NCI-H1694 treated with DMSO at 0.1 percent for 48 hours (cell line): ENCODE measurements around the gene CDH5.

Experiments used
- DNase-seq: peaks from one replicate; lab custom pipeline; 2025; lab: John Stamatoyannopoulos, UW

CDH5 gene

GRCh38 chr16:66391726-66392670, 25.5 kb downstream of the CDH5 start:
- no peak for DNase-seq

DNA sequence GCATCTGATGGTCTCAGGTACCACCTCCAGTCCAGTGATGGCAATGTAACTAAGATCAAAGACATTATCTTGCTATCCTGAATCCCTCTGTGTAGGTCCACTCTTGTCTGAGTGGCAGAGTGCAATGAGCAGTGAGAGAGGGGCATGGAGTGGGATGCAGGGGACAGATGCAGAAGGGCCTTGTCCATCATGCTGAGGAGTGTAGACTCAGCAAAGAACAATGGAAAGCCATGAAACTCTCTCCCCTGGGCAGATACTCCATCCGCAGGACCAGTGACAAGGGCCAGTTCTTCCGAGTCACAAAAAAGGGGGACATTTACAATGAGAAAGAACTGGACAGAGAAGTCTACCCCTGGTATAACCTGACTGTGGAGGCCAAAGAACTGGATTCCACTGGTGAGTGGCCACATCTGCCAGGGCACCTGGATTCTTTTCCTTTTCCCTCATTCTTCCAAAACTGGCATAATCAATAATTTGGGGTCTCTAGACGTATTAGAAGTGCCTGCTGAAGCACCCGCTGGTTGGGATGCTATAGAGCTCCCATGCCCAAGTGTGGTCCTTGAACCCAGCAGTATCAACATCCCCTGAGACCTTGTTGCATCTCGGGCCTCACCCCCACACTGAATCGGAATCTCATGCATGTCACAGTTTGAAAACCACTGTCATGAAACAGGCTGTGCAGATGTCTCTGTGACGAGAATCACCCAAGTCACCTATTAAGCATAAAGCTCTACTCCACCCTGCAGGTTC, 29.5 kb downstream of the CDH5 start:
- DNase-seq = no peak

DNA sequence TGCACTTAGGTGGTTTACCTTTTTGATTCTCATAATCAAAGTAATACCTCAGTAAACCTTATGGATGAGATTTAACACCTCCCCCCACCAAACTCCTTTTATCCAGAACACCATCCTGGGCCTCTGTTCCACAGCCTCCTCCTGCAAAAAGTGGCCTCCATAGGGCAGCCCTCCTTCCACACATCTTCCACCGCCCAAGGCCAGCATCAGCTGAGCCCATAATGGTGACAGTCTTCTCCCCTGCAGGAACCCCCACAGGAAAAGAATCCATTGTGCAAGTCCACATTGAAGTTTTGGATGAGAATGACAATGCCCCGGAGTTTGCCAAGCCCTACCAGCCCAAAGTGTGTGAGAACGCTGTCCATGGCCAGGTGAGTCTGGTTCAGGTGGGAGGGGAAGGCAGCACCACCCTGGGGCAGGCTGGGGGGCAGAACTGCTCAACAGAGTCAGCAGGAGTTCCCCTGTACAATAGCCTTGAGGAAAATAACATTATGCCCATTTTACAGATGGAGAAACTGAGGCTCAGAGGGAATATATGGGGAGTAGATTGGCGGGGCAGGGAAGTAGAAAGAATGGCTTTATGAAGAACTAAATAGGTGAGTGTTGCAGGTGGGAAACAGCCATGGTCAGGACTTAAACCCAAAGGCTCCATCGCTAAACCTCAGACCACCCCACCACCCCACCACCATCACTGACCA, 31.4 kb downstream of the CDH5 start:
- DNase-seq = no peak

- no peak for DNase-seq
Observed at GRCh38 chr16:66399031-66399430, 32.5 kb downstream of the CDH5 start.

- DNase-seq = peak; percentile 56
Observed at GRCh38 chr16:66399930-66400329, 33.4 kb downstream of the CDH5 start.

DNA sequence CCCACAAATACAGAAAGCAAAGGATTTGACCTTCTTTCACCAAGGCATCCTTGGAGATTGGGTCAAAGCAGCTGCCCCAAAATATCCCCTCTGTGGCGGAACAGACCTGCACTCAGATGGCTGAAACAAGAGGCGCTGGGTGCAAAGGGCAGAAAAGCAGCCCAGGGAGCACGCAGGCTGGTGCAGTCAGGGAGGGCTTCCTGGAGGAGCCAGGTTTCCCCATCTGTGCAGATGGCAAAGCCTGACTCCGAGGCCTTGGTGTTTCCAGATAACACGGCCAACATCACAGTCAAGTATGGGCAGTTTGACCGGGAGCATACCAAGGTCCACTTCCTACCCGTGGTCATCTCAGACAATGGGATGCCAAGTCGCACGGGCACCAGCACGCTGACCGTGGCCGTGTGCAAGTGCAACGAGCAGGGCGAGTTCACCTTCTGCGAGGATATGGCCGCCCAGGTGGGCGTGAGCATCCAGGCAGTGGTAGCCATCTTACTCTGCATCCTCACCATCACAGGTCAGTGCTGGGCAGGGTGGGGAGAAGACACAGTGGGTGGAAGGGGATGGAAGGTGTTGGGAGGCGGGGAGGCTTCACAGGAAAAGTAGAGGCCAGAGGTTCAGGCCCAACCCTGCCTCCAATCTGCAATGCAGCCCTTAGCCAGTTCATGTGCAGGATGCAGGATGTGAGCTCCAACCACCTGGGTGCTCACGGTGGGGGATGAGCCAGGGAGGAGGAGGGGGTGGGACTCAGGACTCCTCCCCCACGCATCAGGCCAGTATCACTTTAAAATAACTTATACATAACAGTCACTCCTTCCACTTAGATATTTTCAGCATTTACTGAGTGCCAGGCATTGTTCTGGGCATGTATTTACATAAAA, 34.3 kb downstream of the CDH5 start:
- DNase-seq = no peak

DNA sequence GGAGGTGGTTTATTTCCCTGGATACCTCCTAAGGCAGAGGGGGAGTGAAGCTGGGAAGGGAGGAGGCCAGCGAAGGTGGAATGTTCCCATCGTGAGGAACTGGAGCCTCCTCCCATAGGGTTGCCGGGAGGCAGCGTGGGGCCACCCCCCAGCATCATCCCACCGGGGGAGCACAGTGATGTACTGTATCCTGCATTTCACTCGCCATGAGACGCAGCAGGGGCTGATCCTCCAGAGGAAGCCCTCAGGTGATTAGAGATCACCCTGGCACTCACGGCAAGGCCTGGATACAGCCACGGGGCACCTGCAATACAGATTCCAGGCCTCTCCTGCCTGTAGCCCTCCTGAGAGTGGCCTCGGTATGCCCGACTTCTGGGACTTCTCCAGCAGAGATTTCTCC, 35.1 kb downstream of the CDH5 start:
- DNase-seq = no peak

DNA sequence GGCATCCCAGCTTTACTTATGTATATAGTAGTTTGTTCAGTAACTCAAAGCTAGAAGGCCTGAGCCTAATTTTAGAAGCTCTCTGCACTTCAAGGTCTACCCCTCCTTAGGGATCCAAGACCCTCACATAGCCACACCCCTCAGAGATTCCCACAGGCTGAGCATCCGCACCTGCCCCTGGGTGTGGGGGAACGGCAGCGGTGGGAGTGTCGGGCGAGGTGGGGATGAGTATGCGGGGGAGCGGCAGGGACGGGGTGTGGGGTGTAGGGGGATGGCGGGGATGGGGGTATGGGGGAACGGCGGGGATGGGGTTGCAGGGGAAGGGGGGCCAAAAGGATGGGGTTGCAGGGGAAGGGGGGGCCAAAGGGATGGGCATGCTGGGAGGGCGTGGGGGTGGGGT, 35.7 kb downstream of the CDH5 start:
- no peak for DNase-seq

DNA sequence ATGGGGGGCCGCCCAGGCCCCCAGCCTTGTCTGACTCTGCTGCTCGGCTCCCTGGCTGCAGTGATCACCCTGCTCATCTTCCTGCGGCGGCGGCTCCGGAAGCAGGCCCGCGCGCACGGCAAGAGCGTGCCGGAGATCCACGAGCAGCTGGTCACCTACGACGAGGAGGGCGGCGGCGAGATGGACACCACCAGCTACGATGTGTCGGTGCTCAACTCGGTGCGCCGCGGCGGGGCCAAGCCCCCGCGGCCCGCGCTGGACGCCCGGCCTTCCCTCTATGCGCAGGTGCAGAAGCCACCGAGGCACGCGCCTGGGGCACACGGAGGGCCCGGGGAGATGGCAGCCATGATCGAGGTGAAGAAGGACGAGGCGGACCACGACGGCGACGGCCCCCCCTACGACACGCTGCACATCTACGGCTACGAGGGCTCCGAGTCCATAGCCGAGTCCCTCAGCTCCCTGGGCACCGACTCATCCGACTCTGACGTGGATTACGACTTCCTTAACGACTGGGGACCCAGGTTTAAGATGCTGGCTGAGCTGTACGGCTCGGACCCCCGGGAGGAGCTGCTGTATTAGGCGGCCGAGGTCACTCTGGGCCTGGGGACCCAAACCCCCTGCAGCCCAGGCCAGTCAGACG, 36.2 kb downstream of the CDH5 start:
- DNase-seq = no peak

DNA sequence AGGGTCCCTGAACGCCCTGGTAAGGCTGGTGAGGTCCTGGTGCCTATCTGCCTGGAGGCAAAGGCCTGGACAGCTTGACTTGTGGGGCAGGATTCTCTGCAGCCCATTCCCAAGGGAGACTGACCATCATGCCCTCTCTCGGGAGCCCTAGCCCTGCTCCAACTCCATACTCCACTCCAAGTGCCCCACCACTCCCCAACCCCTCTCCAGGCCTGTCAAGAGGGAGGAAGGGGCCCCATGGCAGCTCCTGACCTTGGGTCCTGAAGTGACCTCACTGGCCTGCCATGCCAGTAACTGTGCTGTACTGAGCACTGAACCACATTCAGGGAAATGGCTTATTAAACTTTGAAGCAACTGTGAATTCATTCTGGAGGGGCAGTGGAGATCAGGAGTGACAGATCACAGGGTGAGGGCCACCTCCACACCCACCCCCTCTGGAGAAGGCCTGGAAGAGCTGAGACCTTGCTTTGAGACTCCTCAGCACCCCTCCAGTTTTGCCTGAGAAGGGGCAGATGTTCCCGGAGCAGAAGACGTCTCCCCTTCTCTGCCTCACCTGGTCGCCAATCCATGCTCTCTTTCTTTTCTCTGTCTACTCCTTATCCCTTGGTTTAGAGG, 37.1 kb downstream of the CDH5 start:
- no peak for DNase-seq

DNA sequence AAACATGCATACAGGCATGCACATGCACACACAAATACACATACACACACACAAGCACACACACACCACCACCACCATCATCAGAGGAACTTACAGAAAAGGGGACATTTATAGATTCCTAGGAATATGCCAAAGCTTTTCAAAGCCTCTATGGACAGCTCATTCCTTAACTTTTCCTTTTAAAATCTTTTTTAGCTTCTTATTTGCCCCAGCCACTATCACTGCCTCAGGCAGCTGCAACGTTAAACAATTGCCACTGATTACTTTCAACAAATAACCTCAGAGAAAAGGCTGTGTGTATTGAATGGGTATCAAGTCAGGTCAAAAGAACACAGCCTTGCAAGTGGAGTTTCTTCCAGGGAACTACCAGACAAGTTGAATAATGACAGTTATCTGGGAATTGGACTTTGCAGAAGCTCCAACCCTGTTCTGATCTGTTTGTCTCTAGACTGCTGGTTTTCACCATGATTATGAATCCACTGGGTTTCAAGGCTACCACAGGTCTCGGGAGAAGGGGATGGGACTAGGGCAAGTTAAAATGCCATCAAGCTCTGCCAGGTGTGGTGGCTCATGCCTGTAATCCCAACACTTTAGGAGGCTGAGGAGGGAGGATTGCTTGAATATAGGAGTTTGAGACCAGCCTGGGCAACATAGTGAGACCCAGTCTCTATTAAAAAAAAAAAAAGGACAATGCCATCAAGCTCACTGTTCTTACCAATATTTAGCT, 38.7 kb downstream of the CDH5 start:
- no peak for DNase-seq

GRCh38 chr16:66406534-66407221, 40.2 kb downstream of the CDH5 start:
- DNase-seq = peak; percentile 45

- DNase-seq = no peak
Observed at GRCh38 chr16:66408163-66409048, 41.9 kb downstream of the CDH5 start.

DNA sequence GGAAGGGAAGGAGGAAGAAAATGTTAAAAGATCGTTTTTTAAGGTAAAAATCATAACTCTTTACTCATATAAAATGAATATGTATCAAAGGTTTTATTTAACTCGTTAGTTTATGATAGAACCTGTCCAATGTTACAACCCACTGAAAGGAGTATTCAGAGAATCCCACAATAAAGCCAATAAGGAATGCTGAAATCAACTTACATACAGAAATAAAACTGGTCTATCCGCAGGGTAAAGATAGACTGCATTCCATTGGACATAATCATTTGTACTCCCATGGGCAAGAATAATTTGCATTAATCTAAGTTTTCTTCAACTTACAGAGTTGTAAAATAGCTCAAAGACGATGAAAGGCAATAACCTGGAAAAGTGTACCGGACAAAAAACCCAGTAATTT, 42.7 kb downstream of the CDH5 start:
- DNase-seq = no peak

- no peak for DNase-seq
Observed at GRCh38 chr16:66412182-66412581, 45.7 kb downstream of the CDH5 start.

DNA sequence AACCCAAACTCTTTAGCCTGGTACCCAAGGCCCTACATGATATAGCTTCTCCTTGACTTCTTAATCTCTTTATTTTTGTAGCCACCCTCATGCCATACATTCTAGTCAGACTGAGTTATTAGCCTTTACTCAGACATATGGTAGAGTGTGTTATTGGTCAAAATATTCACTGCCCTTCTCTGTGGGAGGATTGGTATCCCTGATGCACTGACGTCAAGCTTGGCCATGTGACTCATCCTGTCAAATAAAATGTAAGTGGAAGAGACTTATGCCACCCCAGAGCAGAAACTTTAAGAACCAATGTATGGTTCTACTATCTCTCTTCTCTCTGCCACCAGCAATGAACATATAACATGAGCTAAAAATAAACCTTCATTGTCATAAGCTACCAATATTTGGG, 48.4 kb downstream of the CDH5 start:
- DNase-seq = no peak

DNA sequence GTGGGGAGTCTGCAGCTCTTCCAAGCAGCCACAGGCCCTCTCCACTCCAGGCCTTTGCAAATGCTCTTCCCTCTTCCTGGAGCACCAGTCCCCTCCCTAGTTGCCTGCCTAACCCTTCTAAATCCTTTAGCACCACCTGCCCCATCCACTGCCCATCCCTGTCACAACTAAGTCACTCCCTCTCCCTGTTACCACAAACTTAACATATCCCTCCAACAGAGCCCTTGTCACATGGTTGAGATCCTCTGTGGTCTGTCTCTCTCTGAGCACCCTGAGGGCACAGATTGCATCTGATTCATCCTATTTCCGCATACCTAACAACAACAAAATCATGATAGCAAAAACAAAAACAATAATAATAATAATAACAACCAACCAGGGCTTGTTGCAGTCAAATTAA, 49.6 kb downstream of the CDH5 start:
- no peak for DNase-seq

GRCh38 chr16:66416939-66417700, 50.6 kb downstream of the CDH5 start:
- no peak for DNase-seq
